Suprapubic skin (tissue), 4 donors: Measurements from ENCODE around the gene HDLBP. TPM values are rescaled to one million over a fixed set of nuclear protein-coding genes. Genes with fewer than 3 reads are reported as not detected.

Experiments used
- DNase-seq, 2 donors: peaks; one replicate each; pipeline ENCODE4 v3.0.0-alpha.2; 2019; ENCODE audit warnings: low spot score in 2 of 2
- H3K27ac ChIP-seq: fragments of 200-600 bp; sonication (generic); one replicate; pipeline ENCODE4 v1.5.1; 2019
- H3K27me3 ChIP-seq: fragments of 200-600 bp; sonication (generic); one replicate; pipeline ENCODE4 v1.5.1; 2019
- H3K36me3 ChIP-seq: fragments of 200-600 bp; sonication (generic); one replicate; pipeline ENCODE4 v1.5.1; 2019
- H3K4me1 ChIP-seq: fragments of 200-600 bp; sonication (generic); one replicate; pipeline ENCODE4 v1.5.1; 2019
- H3K4me3 ChIP-seq: fragments of 200-600 bp; sonication (generic); one replicate; pipeline ENCODE4 v1.5.1; 2019; ENCODE audit warnings: mild to moderate bottlenecking
- H3K9me3 ChIP-seq: fragments of 200-600 bp; sonication (generic); one replicate; pipeline ENCODE4 v1.5.1; 2019
- EP300 ChIP-seq: sonication (generic); formaldehyde crosslinking; IDR thresholded peaks from one replicate; pipeline ENCODE4 v1.6.1; 2017; ENCODE audit warnings: antibody characterized with exemption
- POLR2A ChIP-seq, 2 donors: fragments of 450-650 bp; IDR thresholded peaks; one replicate each; pipeline ENCODE4 v1.6.1; 2017; ENCODE audit warnings: antibody characterized with exemption in 2 of 2, mild to moderate bottlenecking in 2 of 2, moderate library complexity in 2 of 2
- POLR2AphosphoS5 ChIP-seq, 3 donors: sonication (generic); formaldehyde crosslinking; IDR thresholded peaks; one replicate each; pipeline ENCODE4 v1.6.1; 2017; ENCODE audit warnings: antibody characterized with exemption in 3 of 3
- WGBS: methylation state at CpG from one replicate; pipeline ENCODE4 v1.1.5; 2018; 5-methylcytosine and 5-hydroxymethylcytosine counted together
- total RNA-seq, 4 donors: library from RNA; depleted of rRNA; stranded (reverse); fragments of >200 nt; gene quantifications; one replicate each; pipeline ENCODE4 v1.1.0, GENCODE V29; 2016
- TF ChIP-seq, protein P1 (sequence below), 2 donors: fragments of 200-600 bp in 1 of 2; fragments of 450-650 bp in 1 of 2; sonication (generic) in 1 of 2; IDR thresholded peaks; one replicate each; pipeline ENCODE4 v1.5.1; 2016 to 2019; ENCODE audit warnings: antibody characterized with exemption in 2 of 2, mild to moderate bottlenecking in 1 of 2, moderate library complexity in 1 of 2

The HDLBP gene
- total RNA-seq, 4 donors from 2014 or later = 263 to 400 (median 287) TPM

DNA sequence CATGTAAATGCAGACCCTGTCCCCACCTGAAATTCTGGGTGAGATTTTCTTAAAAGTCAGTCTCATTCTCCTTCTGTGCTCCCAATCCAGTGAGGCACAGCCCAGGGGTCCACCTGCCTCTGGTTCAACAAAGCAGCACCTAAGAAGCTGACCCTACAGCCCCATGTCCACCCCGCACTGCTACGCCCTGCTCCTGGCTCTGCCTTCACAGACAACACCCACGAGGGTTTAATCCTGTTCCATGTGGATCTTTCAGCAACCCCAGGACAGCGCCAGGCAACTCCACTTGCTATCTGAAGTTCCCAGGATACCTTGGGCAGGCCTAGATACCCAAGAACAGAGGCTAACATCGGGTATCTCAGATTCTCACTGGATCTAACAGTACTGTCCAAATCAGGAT lies 44.9 kb downstream of the HDLBP start:
- DNase-seq = no peak
- Histone ChIP-seq H3K9me3 (no peaks in the 10 kb centered on the region), H3K4me3 (peak overlapping the region; percentile 95), H3K4me1 (peaks cover 47% of the 10 kb centered on the region), H3K27me3 (no peaks in the 10 kb centered on the region), H3K36me3 (peaks cover 16% of the 10 kb centered on the region), H3K27ac (no peak overlapping the region)
- no peak for TF ChIP-seq POLR2A (IDR thresholded peaks at IDR 0.05)
- no peak for TF ChIP-seq POLR2AphosphoS5 (IDR thresholded peaks at IDR 0.05)
- TF ChIP-seq EP300 = no peak
- TF ChIP-seq, protein P1, sequence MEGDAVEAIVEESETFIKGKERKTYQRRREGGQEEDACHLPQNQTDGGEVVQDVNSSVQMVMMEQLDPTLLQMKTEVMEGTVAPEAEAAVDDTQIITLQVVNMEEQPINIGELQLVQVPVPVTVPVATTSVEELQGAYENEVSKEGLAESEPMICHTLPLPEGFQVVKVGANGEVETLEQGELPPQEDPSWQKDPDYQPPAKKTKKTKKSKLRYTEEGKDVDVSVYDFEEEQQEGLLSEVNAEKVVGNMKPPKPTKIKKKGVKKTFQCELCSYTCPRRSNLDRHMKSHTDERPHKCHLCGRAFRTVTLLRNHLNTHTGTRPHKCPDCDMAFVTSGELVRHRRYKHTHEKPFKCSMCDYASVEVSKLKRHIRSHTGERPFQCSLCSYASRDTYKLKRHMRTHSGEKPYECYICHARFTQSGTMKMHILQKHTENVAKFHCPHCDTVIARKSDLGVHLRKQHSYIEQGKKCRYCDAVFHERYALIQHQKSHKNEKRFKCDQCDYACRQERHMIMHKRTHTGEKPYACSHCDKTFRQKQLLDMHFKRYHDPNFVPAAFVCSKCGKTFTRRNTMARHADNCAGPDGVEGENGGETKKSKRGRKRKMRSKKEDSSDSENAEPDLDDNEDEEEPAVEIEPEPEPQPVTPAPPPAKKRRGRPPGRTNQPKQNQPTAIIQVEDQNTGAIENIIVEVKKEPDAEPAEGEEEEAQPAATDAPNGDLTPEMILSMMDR (IDR thresholded peaks at IDR 0.05) = no peak
- WGBS = 36% methylated on average over 5 of the region's 5 CpGs

DNA sequence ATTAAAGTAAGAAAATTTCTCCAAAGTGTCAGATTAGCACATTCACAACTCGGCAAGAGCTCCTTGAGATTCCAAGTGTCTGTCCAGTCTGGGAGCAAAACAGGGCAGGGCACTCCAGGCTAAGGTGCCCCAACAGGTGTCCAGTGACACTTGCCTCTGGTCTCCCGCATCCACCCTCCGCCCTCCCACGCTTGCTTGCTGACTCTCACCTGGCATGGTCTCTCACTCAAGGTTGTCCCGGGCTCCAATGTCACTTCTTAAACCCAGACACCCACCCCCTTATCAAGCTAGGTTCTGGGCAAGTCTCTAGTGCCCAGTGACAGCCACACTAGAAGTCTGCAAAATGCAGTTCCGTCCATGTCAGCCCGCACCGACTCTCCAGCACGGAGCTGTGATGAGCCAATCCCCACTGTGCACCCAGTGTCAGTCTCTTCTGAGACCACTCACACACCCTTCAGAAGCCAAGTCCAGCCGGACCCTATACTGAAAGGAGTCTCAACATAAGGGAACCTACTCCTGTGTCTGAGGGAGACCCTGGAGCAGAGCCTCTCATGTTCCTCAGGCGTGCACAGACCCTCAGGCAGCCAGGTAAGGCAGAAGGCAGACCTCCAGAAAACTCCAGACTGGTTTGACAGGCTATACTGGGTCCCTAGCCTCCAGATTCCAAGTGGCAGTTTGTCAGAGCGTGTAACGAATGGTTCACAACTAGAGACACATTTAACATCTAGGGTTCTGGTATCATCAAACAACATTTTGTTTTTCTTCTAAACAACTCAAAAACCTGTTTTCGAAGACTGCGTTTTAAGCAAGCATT lies 45.6 kb downstream of the HDLBP start:
- no peak for DNase-seq
- Histone ChIP-seq H3K4me3 (peak overlapping the region; percentile 95), H3K4me1 (peaks cover 47% of the 10 kb centered on the region), H3K27ac (no peak overlapping the region), H3K27me3 (no peaks in the 10 kb centered on the region), H3K9me3 (no peaks in the 10 kb centered on the region), H3K36me3 (peaks cover 22% of the 10 kb centered on the region)
- no peak for TF ChIP-seq EP300
- TF ChIP-seq, protein P1 (IDR thresholded peaks at IDR 0.05) = no peak
- no peak for TF ChIP-seq POLR2A (IDR thresholded peaks at IDR 0.05)
- no peak for TF ChIP-seq POLR2AphosphoS5 (IDR thresholded peaks at IDR 0.05)
- WGBS = 50% methylated on average over 10 of the region's 15 CpGs

DNA sequence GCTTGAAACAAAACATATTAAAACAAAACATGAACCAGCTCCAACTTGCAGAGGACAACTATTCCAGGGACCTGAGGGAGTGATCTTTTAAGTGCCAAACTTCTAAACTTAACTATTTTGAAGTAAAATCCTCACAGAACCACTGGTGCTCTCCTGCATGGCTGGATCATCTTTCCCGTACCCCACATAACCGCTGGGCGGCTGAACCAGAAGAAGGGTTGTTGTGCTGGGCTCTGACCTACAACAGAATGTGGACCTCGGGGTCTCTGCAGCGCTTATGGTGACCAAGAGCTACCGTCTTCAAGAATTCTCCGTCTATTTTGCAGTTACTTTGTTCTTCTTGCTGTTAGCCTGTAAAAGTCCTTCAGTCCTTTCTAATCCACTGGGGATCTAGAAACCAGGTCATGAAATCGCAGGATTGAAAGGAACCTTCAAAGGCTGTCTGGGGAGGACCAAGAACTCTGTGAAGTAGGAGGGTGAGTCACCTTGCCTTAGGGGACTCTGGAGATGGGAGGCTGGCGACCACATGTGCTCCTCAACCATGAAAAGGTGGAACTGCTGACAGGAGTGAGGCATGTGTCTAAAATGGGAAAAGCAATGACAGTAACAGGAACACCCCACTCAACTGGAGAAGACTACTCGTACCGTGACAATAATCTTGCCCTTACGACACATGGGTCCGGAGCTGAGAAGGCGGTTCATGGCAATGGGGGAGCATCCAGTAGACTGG lies 46.6 kb downstream of the HDLBP start:
- peaks cover 47% of the 10 kb centered on the region for H3K4me1 ChIP-seq
- H3K27me3 ChIP-seq = no peaks in the 10 kb centered on the region
- no peak for TF ChIP-seq POLR2A (IDR thresholded peaks at IDR 0.05)
- TF ChIP-seq, protein P1 (IDR thresholded peaks at IDR 0.05) = no peak
- H3K36me3 ChIP-seq = peaks cover 33% of the 10 kb centered on the region
- DNase-seq = no peak
- no peaks in the 10 kb centered on the region for H3K9me3 ChIP-seq
- 68% methylated on average over 14 of the region's 14 CpGs for WGBS
- H3K4me3 ChIP-seq = no peak overlapping the region
- H3K27ac ChIP-seq = no peak overlapping the region

DNA sequence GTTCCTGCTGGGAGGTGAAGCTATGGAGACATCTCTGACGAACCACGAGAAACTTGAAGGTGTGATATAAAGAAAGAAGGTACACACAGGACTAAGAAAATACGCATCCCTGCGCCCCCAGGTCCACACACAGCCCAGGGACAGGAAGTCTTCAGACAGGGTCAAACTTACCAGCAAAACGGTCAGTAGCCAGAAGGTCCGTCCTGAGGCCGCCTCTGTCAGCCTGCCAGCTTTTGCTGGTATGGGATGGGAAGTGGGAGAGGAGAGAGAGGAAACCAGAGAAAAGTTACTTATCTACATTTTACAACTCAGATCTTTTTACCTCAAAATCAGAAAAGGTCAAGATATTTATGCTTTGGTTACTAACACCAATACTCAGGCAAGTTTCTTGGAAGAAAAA lies 47.2 kb downstream of the HDLBP start:
- WGBS = 70% methylated on average over 7 of the region's 7 CpGs
- H3K9me3 ChIP-seq = no peaks in the 10 kb centered on the region
- peaks cover 38% of the 10 kb centered on the region for H3K36me3 ChIP-seq
- DNase-seq = no peak
- no peak overlapping the region for H3K27ac ChIP-seq
- no peak overlapping the region for H3K4me3 ChIP-seq
- TF ChIP-seq EP300 (no peak), POLR2AphosphoS5 (IDR thresholded peaks at IDR 0.05) (no peak), POLR2A (IDR thresholded peaks at IDR 0.05) (no peak)
- TF ChIP-seq, protein P1 (IDR thresholded peaks at IDR 0.05) = no peak
- no peaks in the 10 kb centered on the region for H3K27me3 ChIP-seq
- peaks cover 43% of the 10 kb centered on the region for H3K4me1 ChIP-seq
